ENCODE measurements around the gene ABO. TPM values are rescaled to one million over a fixed set of nuclear protein-coding genes. Genes with fewer than 3 reads are reported as not detected.

ABO gene
- total and polyA plus RNA-seq, 2 of the 8 experiments (the other 6 are each of a cell fraction or from before 2014, with no cell fraction given) = 0.03 TPM; not detected in 1

DNA sequence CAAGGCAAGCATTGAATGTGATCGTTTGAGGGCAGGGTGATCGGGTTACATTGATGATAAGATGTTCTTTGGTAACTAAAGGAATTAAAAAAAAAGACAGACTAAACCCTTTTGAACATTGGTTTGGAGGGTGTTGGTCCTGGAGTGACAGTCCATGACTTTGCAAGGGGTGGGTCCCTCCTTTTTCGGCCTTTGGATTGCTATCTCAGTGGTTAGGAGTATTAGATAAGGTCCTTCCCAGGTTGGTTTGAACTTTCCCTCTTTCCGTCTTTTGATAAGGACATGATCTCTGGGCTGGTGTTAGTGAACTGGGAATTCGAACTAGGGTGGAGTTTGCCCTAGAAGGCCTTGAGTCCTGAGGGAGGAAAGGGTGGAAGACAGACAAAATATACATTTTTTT lies 5.4 kb upstream of the ABO start (continued):
- TF ChIP-seq POLR2AphosphoS5 (IDR thresholded peaks at IDR 0.05; ENCODE audit: low read depth, low read length) (no peak), RFX5 (IDR thresholded peaks at IDR 0.05; ENCODE audit: borderline replicate concordance, low read depth, low read length) (no peak), POLR2A (IDR thresholded peaks at IDR 0.05; ENCODE audit: control extremely low read depth in 1 of 2, low read depth in 2 of 2, low read length in 2 of 2) (no peak), SP2 (IDR thresholded peaks at IDR 0.05; ENCODE audit: low read length) (no peak), POU5F1 (IDR thresholded peaks at IDR 0.05; ENCODE audit: low read depth, low read length) (no peak), CBX5 (IDR thresholded peaks at IDR 0.05; ENCODE audit: low read depth, low read length) (no peak), GTF2F1 (IDR thresholded peaks at IDR 0.05; ENCODE audit: borderline replicate concordance, low read depth, low read length) (no peak), BCL11A (IDR thresholded peaks at IDR 0.05; ENCODE audit: low read depth in 2 of 2, low read length in 2 of 2) (no peak), TAF7 (optimal IDR thresholded peaks at IDR 0.05; ENCODE audit: borderline replicate concordance, low read depth, low read length) (no peak)
